ENCODE data around the gene BIN1.

BIN1 gene

GRCh38 chr2:127078666-127079270 is 28.2 kb downstream of the BIN1 start:
- peaks cover 0 to 5% of the 10 kb centered on the region in 2 donors for H3K36me3 ChIP-seq (ENCODE audit: control insufficient read depth in 1 of 2, insufficient read depth in 2 of 2, low read length in 2 of 2)
- peaks cover 13 to 25% of the 10 kb centered on the region in 2 donors for H3K4me1 ChIP-seq (ENCODE audit: control insufficient read depth in 1 of 2, insufficient read depth in 2 of 2, low read length in 2 of 2)
- H3K9me3 ChIP-seq (ENCODE audit: control insufficient read depth in 1 of 2, low read length in 2 of 2): no peaks in the 10 kb centered on the region
- no peak overlapping the region for H3K27ac ChIP-seq (ENCODE audit: low read length)
- no peaks in the 10 kb centered on the region for H3K27me3 ChIP-seq (ENCODE audit: low read depth, low read length)
- H3K4me3 ChIP-seq (ENCODE audit: low read depth in 1 of 2, low read length in 2 of 2): no peak overlapping the region

GRCh38 chr2:127078028-127078427 is 28.9 kb downstream of the BIN1 start:
- Histone ChIP-seq H3K4me1 (ENCODE audit: control insufficient read depth in 1 of 2, insufficient read depth in 2 of 2, low read length in 2 of 2) (peaks cover 6 to 19% of the 10 kb centered on the region in 2 donors), H3K4me3 (ENCODE audit: low read depth in 1 of 2, low read length in 2 of 2) (no peak overlapping the region), H3K27me3 (ENCODE audit: low read depth, low read length) (no peaks in the 10 kb centered on the region), H3K27ac (ENCODE audit: low read length) (no peak overlapping the region), H3K36me3 (ENCODE audit: control insufficient read depth in 1 of 2, insufficient read depth in 2 of 2, low read length in 2 of 2) (peaks cover 0 to 5% of the 10 kb centered on the region in 2 donors), H3K9me3 (ENCODE audit: control insufficient read depth in 1 of 2, low read length in 2 of 2) (no peaks in the 10 kb centered on the region)

- H3K27me3 ChIP-seq (ENCODE audit: low read depth, low read length): no peaks in the 10 kb centered on the region
- H3K27ac ChIP-seq (ENCODE audit: low read length): no peak overlapping the region
- no peak overlapping the region for H3K4me3 ChIP-seq (ENCODE audit: low read depth in 1 of 2, low read length in 2 of 2)
- no peaks in the 10 kb centered on the region for H3K9me3 ChIP-seq (ENCODE audit: control insufficient read depth in 1 of 2, low read length in 2 of 2)
- peaks cover 0 to 9% of the 10 kb centered on the region in 2 donors for H3K4me1 ChIP-seq (ENCODE audit: control insufficient read depth in 1 of 2, insufficient read depth in 2 of 2, low read length in 2 of 2)
- H3K36me3 ChIP-seq (ENCODE audit: control insufficient read depth in 1 of 2, insufficient read depth in 2 of 2, low read length in 2 of 2): peaks cover 0 to 5% of the 10 kb centered on the region in 2 donors
Observed at GRCh38 chr2:127076924-127077323, 30.0 kb downstream of the BIN1 start.

GRCh38 chr2:127076290-127076689 is 30.7 kb downstream of the BIN1 start:
- H3K4me1 ChIP-seq (ENCODE audit: control insufficient read depth in 1 of 2, insufficient read depth in 2 of 2, low read length in 2 of 2): peaks cover 0 to 8% of the 10 kb centered on the region in 2 donors
- H3K9me3 ChIP-seq (ENCODE audit: control insufficient read depth in 1 of 2, low read length in 2 of 2): no peaks in the 10 kb centered on the region
- no peaks in the 10 kb centered on the region for H3K27me3 ChIP-seq (ENCODE audit: low read depth, low read length)
- H3K36me3 ChIP-seq (ENCODE audit: control insufficient read depth in 1 of 2, insufficient read depth in 2 of 2, low read length in 2 of 2): peaks cover 0 to 5% of the 10 kb centered on the region in 2 donors
- no peak overlapping the region for H3K4me3 ChIP-seq (ENCODE audit: low read depth in 1 of 2, low read length in 2 of 2)
- H3K27ac ChIP-seq (ENCODE audit: low read length): no peak overlapping the region

- Histone ChIP-seq H3K27me3 (ENCODE audit: low read depth, low read length) (no peaks in the 10 kb centered on the region), H3K4me3 (ENCODE audit: low read depth in 1 of 2, low read length in 2 of 2) (no peak overlapping the region), H3K27ac (ENCODE audit: low read length) (no peak overlapping the region), H3K9me3 (ENCODE audit: control insufficient read depth in 1 of 2, low read length in 2 of 2) (no peaks in the 10 kb centered on the region), H3K4me1 (ENCODE audit: control insufficient read depth in 1 of 2, insufficient read depth in 2 of 2, low read length in 2 of 2) (peaks cover 0 to 4% of the 10 kb centered on the region in 2 donors), H3K36me3 (ENCODE audit: control insufficient read depth in 1 of 2, insufficient read depth in 2 of 2, low read length in 2 of 2) (peaks cover 0 to 5% of the 10 kb centered on the region in 2 donors)
Observed at GRCh38 chr2:127075821-127076220, 31.1 kb downstream of the BIN1 start.

GRCh38 chr2:127074936-127075335 is 32.0 kb downstream of the BIN1 start:
- Histone ChIP-seq H3K36me3 (ENCODE audit: control insufficient read depth in 1 of 2, insufficient read depth in 2 of 2, low read length in 2 of 2) (peaks cover 6 to 9% of the 10 kb centered on the region in 2 donors), H3K27ac (ENCODE audit: low read length) (no peak overlapping the region), H3K9me3 (ENCODE audit: control insufficient read depth in 1 of 2, low read length in 2 of 2) (no peaks in the 10 kb centered on the region), H3K4me1 (ENCODE audit: control insufficient read depth in 1 of 2, insufficient read depth in 2 of 2, low read length in 2 of 2) (peaks cover 0 to 4% of the 10 kb centered on the region in 2 donors), H3K27me3 (ENCODE audit: low read depth, low read length) (no peaks in the 10 kb centered on the region), H3K4me3 (ENCODE audit: low read depth in 1 of 2, low read length in 2 of 2) (no peak overlapping the region)

GRCh38 chr2:127074358-127074757 is 32.6 kb downstream of the BIN1 start:
- peaks cover 0 to 4% of the 10 kb centered on the region in 2 donors for H3K4me1 ChIP-seq (ENCODE audit: control insufficient read depth in 1 of 2, insufficient read depth in 2 of 2, low read length in 2 of 2)
- H3K36me3 ChIP-seq (ENCODE audit: control insufficient read depth in 1 of 2, insufficient read depth in 2 of 2, low read length in 2 of 2): peaks cover 11% of the 10 kb centered on the region in 2 donors
- H3K9me3 ChIP-seq (ENCODE audit: control insufficient read depth in 1 of 2, low read length in 2 of 2): no peaks in the 10 kb centered on the region
- no peaks in the 10 kb centered on the region for H3K27me3 ChIP-seq (ENCODE audit: low read depth, low read length)
- H3K4me3 ChIP-seq (ENCODE audit: low read depth in 1 of 2, low read length in 2 of 2): no peak overlapping the region
- H3K27ac ChIP-seq (ENCODE audit: low read length): no peak overlapping the region

GRCh38 chr2:127072970-127073369 is 34.0 kb downstream of the BIN1 start:
- H3K4me3 ChIP-seq (ENCODE audit: low read depth in 1 of 2, low read length in 2 of 2): no peak overlapping the region
- no peak overlapping the region for H3K27ac ChIP-seq (ENCODE audit: low read length)
- H3K36me3 ChIP-seq (ENCODE audit: control insufficient read depth in 1 of 2, insufficient read depth in 2 of 2, low read length in 2 of 2): peaks cover 11 to 12% of the 10 kb centered on the region in 2 donors
- H3K9me3 ChIP-seq (ENCODE audit: control insufficient read depth in 1 of 2, low read length in 2 of 2): no peaks in the 10 kb centered on the region
- H3K4me1 ChIP-seq (ENCODE audit: control insufficient read depth in 1 of 2, insufficient read depth in 2 of 2, low read length in 2 of 2): peaks cover 0 to 3% of the 10 kb centered on the region in 2 donors
- H3K27me3 ChIP-seq (ENCODE audit: low read depth, low read length): no peaks in the 10 kb centered on the region

- H3K4me1 ChIP-seq (ENCODE audit: control insufficient read depth in 1 of 2, insufficient read depth in 2 of 2, low read length in 2 of 2): peaks cover 5 to 8% of the 10 kb centered on the region in 2 donors
- no peak overlapping the region for H3K27ac ChIP-seq (ENCODE audit: low read length)
- no peaks in the 10 kb centered on the region for H3K9me3 ChIP-seq (ENCODE audit: control insufficient read depth in 1 of 2, low read length in 2 of 2)
- no peak overlapping the region for H3K4me3 ChIP-seq (ENCODE audit: low read depth in 1 of 2, low read length in 2 of 2)
- peaks cover 11 to 14% of the 10 kb centered on the region in 2 donors for H3K36me3 ChIP-seq (ENCODE audit: control insufficient read depth in 1 of 2, insufficient read depth in 2 of 2, low read length in 2 of 2)
- no peaks in the 10 kb centered on the region for H3K27me3 ChIP-seq (ENCODE audit: low read depth, low read length)
Observed at GRCh38 chr2:127072396-127072795, 34.6 kb downstream of the BIN1 start.

GRCh38 chr2:127071901-127072328 is 35.0 kb downstream of the BIN1 start:
- Histone ChIP-seq H3K9me3 (ENCODE audit: control insufficient read depth in 1 of 2, low read length in 2 of 2) (no peaks in the 10 kb centered on the region), H3K27ac (ENCODE audit: low read length) (no peak overlapping the region), H3K36me3 (ENCODE audit: control insufficient read depth in 1 of 2, insufficient read depth in 2 of 2, low read length in 2 of 2) (peaks cover 11 to 16% of the 10 kb centered on the region in 2 donors), H3K4me1 (ENCODE audit: control insufficient read depth in 1 of 2, insufficient read depth in 2 of 2, low read length in 2 of 2) (peaks cover 5 to 8% of the 10 kb centered on the region in 2 donors), H3K4me3 (ENCODE audit: low read depth in 1 of 2, low read length in 2 of 2) (no peak overlapping the region), H3K27me3 (ENCODE audit: low read depth, low read length) (no peaks in the 10 kb centered on the region)

- Histone ChIP-seq H3K36me3 (ENCODE audit: control insufficient read depth in 1 of 2, insufficient read depth in 2 of 2, low read length in 2 of 2) (peaks cover 6 to 16% of the 10 kb centered on the region in 2 donors), H3K27me3 (ENCODE audit: low read depth, low read length) (no peaks in the 10 kb centered on the region), H3K27ac (ENCODE audit: low read length) (no peak overlapping the region), H3K4me1 (ENCODE audit: control insufficient read depth in 1 of 2, insufficient read depth in 2 of 2, low read length in 2 of 2) (peaks cover 8 to 10% of the 10 kb centered on the region in 2 donors), H3K4me3 (ENCODE audit: low read depth in 1 of 2, low read length in 2 of 2) (no peak overlapping the region), H3K9me3 (ENCODE audit: control insufficient read depth in 1 of 2, low read length in 2 of 2) (no peaks in the 10 kb centered on the region)
Observed at GRCh38 chr2:127070221-127070620, 36.7 kb downstream of the BIN1 start.

GRCh38 chr2:127069536-127069935 is 37.4 kb downstream of the BIN1 start:
- H3K27ac ChIP-seq (ENCODE audit: low read length): no peak overlapping the region
- H3K4me1 ChIP-seq (ENCODE audit: control insufficient read depth in 1 of 2, insufficient read depth in 2 of 2, low read length in 2 of 2): peaks cover 8 to 10% of the 10 kb centered on the region in 2 donors
- no peak overlapping the region for H3K4me3 ChIP-seq (ENCODE audit: low read depth in 1 of 2, low read length in 2 of 2)
- no peaks in the 10 kb centered on the region for H3K27me3 ChIP-seq (ENCODE audit: low read depth, low read length)
- no peaks in the 10 kb centered on the region for H3K9me3 ChIP-seq (ENCODE audit: control insufficient read depth in 1 of 2, low read length in 2 of 2)
- H3K36me3 ChIP-seq (ENCODE audit: control insufficient read depth in 1 of 2, insufficient read depth in 2 of 2, low read length in 2 of 2): peaks cover 6 to 16% of the 10 kb centered on the region in 2 donors
